AG10803 (cell line): ENCODE data around the gene TRUB1.

Source experiments
- DNase-seq: peaks from one replicate; pipeline ENCODE4 v3.0.0; 2010; ENCODE audit warnings: low read depth
- H3K4me3 ChIP-seq: 2 replicates; pipeline ENCODE4 v1.5.1; 2011; ENCODE audit warnings: mild to moderate bottlenecking, low read length, control low read depth
- TF ChIP-seq, protein P1 (sequence below): conservative IDR thresholded peaks from 2 replicates; pipeline ENCODE4 v1.5.1; 2011; ENCODE audit warnings: mild to moderate bottlenecking, low read length, control low read depth, inconsistent platforms

TRUB1 gene

DNA sequence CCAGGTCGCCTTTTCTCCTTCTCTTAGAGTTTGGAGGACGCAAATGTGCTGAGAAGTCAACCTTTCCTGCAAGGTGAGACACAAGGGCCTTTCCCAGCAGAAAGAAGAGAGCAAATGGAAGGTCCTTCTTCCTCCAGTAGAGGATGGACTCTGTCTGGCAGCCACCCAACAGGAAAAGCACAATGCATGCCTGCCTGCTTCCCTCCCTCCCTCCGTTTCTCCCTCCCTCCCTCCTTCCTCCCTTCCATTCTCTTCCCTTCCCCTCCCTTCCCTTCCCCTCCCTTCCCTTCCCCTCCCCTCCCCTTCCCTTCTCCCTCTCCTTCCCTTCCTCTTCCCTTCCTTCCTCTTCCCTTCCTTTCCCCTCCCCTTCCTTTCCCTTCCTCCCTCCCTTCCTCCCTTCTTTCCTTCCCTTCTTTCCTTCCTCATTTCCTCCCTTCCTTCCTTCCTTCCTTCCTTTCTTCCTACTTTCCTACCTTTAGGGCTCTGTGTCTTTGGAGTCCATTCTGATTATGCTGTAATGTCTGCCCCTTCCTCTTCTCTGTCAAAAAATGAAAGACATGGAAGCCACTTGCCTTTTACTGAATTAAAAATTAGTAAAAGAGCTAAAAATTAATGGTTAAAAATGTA is 66.4 kb downstream of the TRUB1 start:
- DNase-seq, result no peak
- TF ChIP-seq, protein P1, sequence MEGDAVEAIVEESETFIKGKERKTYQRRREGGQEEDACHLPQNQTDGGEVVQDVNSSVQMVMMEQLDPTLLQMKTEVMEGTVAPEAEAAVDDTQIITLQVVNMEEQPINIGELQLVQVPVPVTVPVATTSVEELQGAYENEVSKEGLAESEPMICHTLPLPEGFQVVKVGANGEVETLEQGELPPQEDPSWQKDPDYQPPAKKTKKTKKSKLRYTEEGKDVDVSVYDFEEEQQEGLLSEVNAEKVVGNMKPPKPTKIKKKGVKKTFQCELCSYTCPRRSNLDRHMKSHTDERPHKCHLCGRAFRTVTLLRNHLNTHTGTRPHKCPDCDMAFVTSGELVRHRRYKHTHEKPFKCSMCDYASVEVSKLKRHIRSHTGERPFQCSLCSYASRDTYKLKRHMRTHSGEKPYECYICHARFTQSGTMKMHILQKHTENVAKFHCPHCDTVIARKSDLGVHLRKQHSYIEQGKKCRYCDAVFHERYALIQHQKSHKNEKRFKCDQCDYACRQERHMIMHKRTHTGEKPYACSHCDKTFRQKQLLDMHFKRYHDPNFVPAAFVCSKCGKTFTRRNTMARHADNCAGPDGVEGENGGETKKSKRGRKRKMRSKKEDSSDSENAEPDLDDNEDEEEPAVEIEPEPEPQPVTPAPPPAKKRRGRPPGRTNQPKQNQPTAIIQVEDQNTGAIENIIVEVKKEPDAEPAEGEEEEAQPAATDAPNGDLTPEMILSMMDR, result no peak
- no peak overlapping the region for H3K4me3 ChIP-seq

DNA sequence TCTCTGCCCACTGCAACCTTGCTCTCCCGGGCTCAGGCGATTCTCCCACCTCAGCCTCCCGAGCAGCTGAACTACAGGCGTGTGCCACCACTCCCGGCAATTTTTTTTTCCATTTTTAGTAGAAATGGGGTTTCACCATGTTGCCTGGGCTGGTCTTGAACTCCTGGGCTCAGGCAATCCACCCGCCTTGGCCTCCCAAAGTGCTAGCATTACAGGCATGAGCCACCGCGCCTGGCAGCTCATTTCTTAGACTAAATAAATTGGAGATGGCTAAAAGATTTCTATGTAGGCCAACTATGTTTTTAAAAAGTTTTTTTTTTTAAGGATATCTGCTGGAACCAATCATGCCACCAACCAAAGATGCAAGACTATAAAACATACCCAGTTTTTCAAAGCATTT is 67.8 kb downstream of the TRUB1 start:
- TF ChIP-seq, protein P1, result no peak
- no peak overlapping the region for H3K4me3 ChIP-seq
- no peak for DNase-seq

DNA sequence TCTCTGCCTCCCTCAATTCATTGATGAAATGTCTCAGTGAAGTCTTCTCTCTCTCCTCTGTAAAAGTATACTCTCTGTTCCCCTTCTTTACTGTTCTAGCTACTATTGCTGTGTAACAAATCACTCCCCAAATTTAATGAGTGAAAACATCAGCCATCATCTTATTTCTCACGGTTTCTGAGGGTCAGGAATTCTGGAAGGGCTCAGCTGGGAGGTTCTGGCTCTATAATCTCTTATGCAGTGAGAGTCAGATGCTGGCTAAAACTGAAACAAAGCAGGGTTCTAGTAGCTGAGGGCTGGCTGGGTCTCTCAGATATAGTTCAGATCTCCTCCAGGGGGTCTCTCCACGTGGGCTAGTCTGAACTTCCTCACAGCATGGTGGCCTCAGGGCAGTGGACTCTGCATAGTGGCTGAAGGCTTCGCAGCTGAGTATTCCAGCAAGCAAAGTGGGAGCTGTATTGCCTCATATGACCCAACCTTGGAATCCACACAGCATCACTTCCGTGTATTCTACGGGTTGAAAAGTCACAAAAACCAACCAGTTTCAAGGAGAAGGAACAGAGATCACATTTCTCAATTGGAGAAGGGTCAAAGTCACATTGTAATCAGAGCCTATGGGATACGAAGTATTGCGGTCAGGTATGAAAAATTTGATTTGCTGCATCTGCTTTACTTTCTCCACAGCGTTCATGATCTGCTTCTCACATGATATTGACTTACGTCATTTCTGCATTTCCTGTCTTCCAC is 80.4 kb downstream of the TRUB1 start:
- TF ChIP-seq, protein P1, result no peak
- no peak overlapping the region for H3K4me3 ChIP-seq
- DNase-seq, result no peak

DNA sequence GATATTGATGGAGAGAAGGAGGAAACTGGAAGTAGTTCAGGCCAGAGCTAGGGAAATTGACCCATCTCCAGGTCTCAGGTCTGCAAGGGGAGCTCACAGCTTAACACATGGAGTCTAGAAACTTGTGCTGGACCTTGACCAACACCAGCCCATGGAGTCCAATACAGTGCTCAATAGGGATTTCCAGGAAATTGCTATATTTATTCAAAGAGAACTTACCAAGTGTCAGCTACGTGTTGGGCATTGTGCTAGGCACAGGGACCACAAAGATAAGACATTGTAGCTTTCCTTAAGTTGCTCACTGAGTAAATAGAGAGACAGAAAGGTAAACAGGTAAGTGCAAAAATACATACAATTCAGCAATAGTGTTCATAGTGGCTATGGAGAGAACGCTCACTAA is 82.5 kb downstream of the TRUB1 start:
- no peak for DNase-seq
- no peak overlapping the region for H3K4me3 ChIP-seq
- TF ChIP-seq, protein P1, result no peak

DNA sequence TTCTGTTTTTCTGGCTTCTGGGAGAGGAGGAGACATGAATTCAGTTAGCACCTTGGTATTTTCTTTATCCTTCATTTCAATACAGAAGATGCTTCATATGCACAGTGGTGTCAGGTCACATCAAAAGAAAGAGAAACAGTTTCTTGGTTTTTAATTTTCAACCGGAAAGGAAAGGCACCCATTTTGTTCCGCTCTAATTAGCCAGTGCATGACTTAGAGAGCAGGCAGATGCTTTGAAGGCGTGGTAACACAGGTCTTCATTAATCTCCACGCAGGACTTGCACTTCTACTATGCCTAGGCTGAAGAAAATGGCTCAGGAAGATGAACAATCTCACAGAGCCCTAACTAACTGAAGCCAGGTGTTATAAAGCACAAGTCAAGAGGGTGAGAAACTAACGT is 84.7 kb downstream of the TRUB1 start:
- TF ChIP-seq, protein P1, result no peak
- DNase-seq, result no peak
- no peak overlapping the region for H3K4me3 ChIP-seq

DNA sequence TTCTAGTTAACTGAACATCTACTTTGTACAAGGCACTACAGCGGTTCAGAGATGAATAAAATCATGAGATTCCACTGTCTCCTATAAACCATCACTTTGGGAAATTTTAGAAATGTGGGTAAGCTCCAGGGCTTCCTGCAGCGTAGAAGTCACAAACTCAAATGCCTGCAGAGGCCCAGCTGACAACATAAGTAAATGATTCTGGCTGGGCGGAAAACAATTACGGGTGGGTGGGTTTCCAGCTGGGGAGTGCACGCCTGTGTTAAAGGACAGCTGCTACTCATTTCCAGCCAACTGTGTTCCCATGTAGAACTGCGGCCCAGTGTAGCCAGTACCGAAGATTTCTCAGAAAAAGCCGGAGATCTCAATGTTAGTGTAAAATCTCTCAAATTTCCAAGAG is 85.7 kb downstream of the TRUB1 start:
- TF ChIP-seq, protein P1, result no peak
- H3K4me3 ChIP-seq, result no peak overlapping the region
- DNase-seq, result no peak

DNA sequence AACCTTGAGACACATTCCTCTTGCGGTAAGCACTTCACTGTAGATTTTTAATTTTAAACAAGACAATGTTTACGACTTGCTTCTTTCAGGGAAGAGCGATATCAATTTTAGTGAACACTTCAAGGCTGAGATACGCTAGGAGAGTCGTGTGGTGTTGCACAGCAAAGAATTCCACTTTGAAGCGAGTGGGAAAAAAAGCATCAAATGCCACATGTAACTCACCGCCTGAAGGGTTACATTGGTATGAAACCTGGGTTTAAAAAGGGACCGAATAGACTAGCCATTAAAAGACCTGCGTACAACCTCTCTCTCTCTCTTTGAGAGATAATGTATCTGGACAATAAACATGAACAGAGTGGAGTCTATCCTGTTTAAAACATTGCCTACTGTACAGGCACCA is 86.4 kb downstream of the TRUB1 start:
- DNase-seq, result no peak
- TF ChIP-seq, protein P1, result no peak
- no peak overlapping the region for H3K4me3 ChIP-seq
